HepG2 (cell line): ENCODE data around the gene TACC3.

Source experiments
- ATF3 ChIP-seq: sonication (generic); formaldehyde crosslinking; IDR thresholded peaks from 2 replicates; pipeline ENCODE4 v1.4.0; 2020; ENCODE audit warnings: missing genetic modification reagents
- CEBPB ChIP-seq: IDR thresholded peaks from 2 replicates; pipeline ENCODE4 v1.6.1; 2011; ENCODE audit warnings: low read depth, low read length, improper control_type of control experiment, borderline replicate concordance
- CTCF ChIP-seq: sonication (generic); formaldehyde crosslinking; IDR thresholded peaks from 2 replicates; pipeline ENCODE4 v1.5.0; 2020; ENCODE audit warnings: mild to moderate bottlenecking, missing genetic modification reagents, moderate library complexity
- ELF4 ChIP-seq: sonication (generic); formaldehyde crosslinking; IDR thresholded peaks from 2 replicates; pipeline ENCODE4 v1.5.0; 2020; ENCODE audit warnings: missing genetic modification reagents, mild to moderate bottlenecking, moderate library complexity, borderline replicate concordance
- FOXM1 ChIP-seq: sonication (generic); formaldehyde crosslinking; IDR thresholded peaks from 2 replicates; pipeline ENCODE4 v1.5.0; 2020; ENCODE audit warnings: missing genetic modification reagents
- FOXP4 ChIP-seq: sonication (generic); formaldehyde crosslinking; IDR thresholded peaks from 2 replicates; pipeline ENCODE4 v1.4.0; 2020; ENCODE audit warnings: missing genetic modification reagents
- NFIB ChIP-seq: sonication (generic); formaldehyde crosslinking; IDR thresholded peaks from 2 replicates; pipeline ENCODE4 v1.9.0; 2021; ENCODE audit warnings: missing genetic modification reagents, mild to moderate bottlenecking, borderline replicate concordance
- NFRKB ChIP-seq: fragments of 450-650 bp; IDR thresholded peaks from 2 replicates; pipeline ENCODE4 v1.6.1; 2017
- PREB ChIP-seq: sonication (generic); formaldehyde crosslinking; IDR thresholded peaks from 2 replicates; pipeline ENCODE4 v1.4.0; 2020; ENCODE audit warnings: missing genetic modification reagents
- RAD21 ChIP-seq: fragments of 450-650 bp; formaldehyde crosslinking; IDR thresholded peaks from 2 replicates; pipeline ENCODE4 v1.5.0; 2020; ENCODE audit warnings: mild to moderate bottlenecking
- SP2 ChIP-seq: sonication (generic); formaldehyde crosslinking; IDR thresholded peaks from 2 replicates; pipeline ENCODE4 v1.5.1; 2020; ENCODE audit warnings: mild to moderate bottlenecking, missing genetic modification reagents
- ZBTB46 ChIP-seq: sonication (generic); formaldehyde crosslinking; IDR thresholded peaks from 2 replicates; pipeline ENCODE4 v1.4.0; 2020; ENCODE audit warnings: mild to moderate bottlenecking, missing genetic modification reagents, borderline replicate concordance
- ZNF354B ChIP-seq: sonication (generic); formaldehyde crosslinking; IDR thresholded peaks from 2 replicates; pipeline ENCODE4 v1.8.0; 2022; ENCODE audit warnings: mild to moderate bottlenecking, missing genetic modification reagents
- ZNF652 ChIP-seq: IDR thresholded peaks from 2 replicates; pipeline ENCODE4 v1.6.1; 2016; ENCODE audit warnings: low read depth, borderline replicate concordance

GRCh38 chr4:1714303-1715001, 6.9 kb upstream of the TACC3 start:
- TF ChIP-seq FOXM1 (CRISPR knock-in tag), result no peak
- TF ChIP-seq NFRKB, result no peak
- no peak for TF ChIP-seq CEBPB
- TF ChIP-seq RAD21 (CRISPR knock-in tag), result no peak
- TF ChIP-seq ATF3 (CRISPR knock-in tag), result no peak
- no peak for TF ChIP-seq ZNF652 (CRISPR knock-in tag)
- TF ChIP-seq FOXP4 (CRISPR knock-in tag), result no peak
- no peak for TF ChIP-seq SP2 (CRISPR knock-in tag)
- no peak for TF ChIP-seq ZNF354B (CRISPR knock-in tag)
- no peak for TF ChIP-seq ZBTB46
- TF ChIP-seq NFIB (CRISPR knock-in tag), result no peak
- no peak for TF ChIP-seq CTCF (CRISPR knock-in tag)
- no peak for TF ChIP-seq ELF4 (CRISPR knock-in tag)
- no peak for TF ChIP-seq PREB (CRISPR knock-in tag)
